Adrenal gland (tissue), 12 donors: ENCODE results near the gene SHLD2. TPM values are rescaled to one million over a fixed set of nuclear protein-coding genes. Genes with fewer than 3 reads are reported as not detected.

Source experiments
- DNase-seq, 7 donors: peaks; one replicate each; pipeline ENCODE4 v3.0.0-alpha.2; 2019 to 2020
- H3K27ac ChIP-seq, 5 donors: fragments of 200-600 bp; sonication (generic) in 4 of 5; 1 replicate in 3 of 5; 2 replicates in 2 of 5; pipeline versions ENCODE4 v1.5.1 to v1.8.0; 2016 to 2020; ENCODE audit warnings: mild to moderate bottlenecking in 1 of 5
- H3K27me3 ChIP-seq: fragments of 200-600 bp; 2 replicates; pipeline ENCODE4 v1.8.0; 2021
- H3K36me3 ChIP-seq, 2 donors: fragments of 200-600 bp; replicated peaks in 1 of 2; 1 replicate in 1 of 2; 2 replicates in 1 of 2; pipeline versions ENCODE4 v1.5.1 to v1.8.0; 2018 to 2022
- H3K4me1 ChIP-seq, 2 donors: fragments of 200-600 bp; replicated peaks in 1 of 2; 1 replicate in 1 of 2; 2 replicates in 1 of 2; pipeline versions ENCODE4 v1.5.1 to v1.8.0; 2018 to 2021
- H3K4me3 ChIP-seq, 4 donors: fragments of 200-600 bp; sonication (generic) in 3 of 4; one replicate each; pipeline ENCODE4 v1.5.1; 2016 to 2018
- H3K9me3 ChIP-seq, 3 donors: fragments of 200-600 bp; sonication (generic) in 1 of 3; replicated peaks in 1 of 3; 1 replicate in 2 of 3; 2 replicates in 1 of 3; pipeline versions ENCODE4 v1.5.1 to v1.8.0; 2016 to 2021
- CTCF ChIP-seq, 6 experiments: fragments of 450-650 bp in 4 of 6; fragments of 200-600 bp in 2 of 6; sonication (generic) in 1 of 6; IDR thresholded peaks; 1 replicate in 5 of 6; 2 replicates in 1 of 6; pipeline versions ENCODE4 v1.5.1 to v1.8.0; 2016 to 2021; ENCODE audit warnings: antibody characterized with exemption in 6 of 6, mild to moderate bottlenecking in 2 of 6, moderate library complexity in 1 of 6
- POLR2A ChIP-seq, 2 donors: fragments of 450-650 bp; IDR thresholded peaks; one replicate each; pipeline ENCODE4 v1.6.1; 2017; ENCODE audit warnings: antibody characterized with exemption in 2 of 2, mild to moderate bottlenecking in 2 of 2, moderate library complexity in 1 of 2
- WGBS, 4 donors: extraction: QIAGEN DNeasy Blood & Tissue Kit in 2 of 4; methylation state at CpG; one replicate each; pipeline versions ENCODE4 v1.1.5 to v1.1.7; 2013 to 2017; 5-methylcytosine and 5-hydroxymethylcytosine counted together
- intact Hi-C, 2 donors: fragments of 100-400 bp; cut with DNase I; formaldehyde crosslinking; loops; one replicate each; pipeline versions ENCODE4 v1.14.1 to v1.15.0; 2022 to 2023
- polyA plus RNA-seq, 3 donors: library from polyadenylated mRNA; stranded (reverse); fragments of 200-250 nt in 2 of 3; fragments of 350-450 nt in 1 of 3; fragmentation: Illumina TruSeq in 1 of 3; extraction: RNeasy Lipid Tissue Mini Kit (QIAGEN cat#74804) in 1 of 3; gene quantifications; one replicate each; pipeline ENCODE4 v1.2.3, GENCODE V29; 2013 to 2014
- total RNA-seq, 9 donors: library from RNA; depleted of rRNA in 4 of 9; stranded (reverse); fragments of >200 nt in 4 of 9; fragments of 120-200 nt in 1 of 9; fragmentation: NEBNext Ultra II Directional in 1 of 9; extraction: Animal tissue kit (Norgen Biotek cat#: 25700) in 1 of 9; gene quantifications; one replicate each; pipeline versions ENCODE4 v1.1.0 to v1.2.4, GENCODE V29; 2013 to 2023
- donor health status: healthy with polysubstance abuse.
- donor health status: Bipolar disorder and iron deficiency.
- donor health status: DM: yes; HTN: yes; CAD: no.
- donor health status: DM: no; HTN: no; CAD: no.
- donor health status: DM: no; HTN: no; CAD: no.
- donor health status: DM: yes; HTN: yes; CAD: no.

Gene SHLD2
- total and polyA plus RNA-seq, 12 donors, result 18.3 to 64.9 (median 36.6) TPM

- Histone ChIP-seq H3K4me1 (no peaks in the 10 kb centered on the region), H3K36me3 (peaks cover 0 to 84% of the 10 kb centered on the region in 2 donors), H3K4me3 (no peak overlapping the region), H3K27ac (no peak overlapping the region), H3K27me3 (no peaks in the 10 kb centered on the region), H3K9me3 (no peaks in the 10 kb centered on the region)
- 92 to 96% (median 94%) methylated on average over 6 of the region's 6 CpGs for WGBS, 4 donors
- intact Hi-C loops, result no loop called here
- DNase-seq, result no peak
- TF ChIP-seq CTCF (IDR thresholded peaks at IDR 0.05) (no peak), POLR2A (IDR thresholded peaks at IDR 0.05) (no peak)
Observed at GRCh38 chr10:87060280-87060928, 34.6 kb upstream of the SHLD2 start.

GRCh38 chr10:87064651-87065050 lies 30.4 kb upstream of the SHLD2 start:
- H3K27me3 ChIP-seq, result no peaks in the 10 kb centered on the region
- intact Hi-C loops, result no loop called here
- no peaks in the 10 kb centered on the region for H3K9me3 ChIP-seq
- H3K36me3 ChIP-seq, result peaks cover 0 to 90% of the 10 kb centered on the region in 2 donors
- no peak overlapping the region for H3K4me3 ChIP-seq
- TF ChIP-seq POLR2A (IDR thresholded peaks at IDR 0.05) (no peak), CTCF (IDR thresholded peaks at IDR 0.05) (no peak)
- H3K4me1 ChIP-seq, result no peaks in the 10 kb centered on the region
- no peak for DNase-seq
- no peak overlapping the region for H3K27ac ChIP-seq
- WGBS, 4 donors, result 75 to 87% (median 83%) methylated on average over 5 of the region's 5 CpGs

GRCh38 chr10:87066178-87066577 lies 28.8 kb upstream of the SHLD2 start:
- peaks cover 0 to 84% of the 10 kb centered on the region in 2 donors for H3K36me3 ChIP-seq
- intact Hi-C loops, result no loop called here
- no peaks in the 10 kb centered on the region for H3K27me3 ChIP-seq
- no peaks in the 10 kb centered on the region for H3K4me1 ChIP-seq
- no peaks in the 10 kb centered on the region for H3K9me3 ChIP-seq
- TF ChIP-seq POLR2A (IDR thresholded peaks at IDR 0.05), result no peak
- no peak for TF ChIP-seq CTCF (IDR thresholded peaks at IDR 0.05)
- DNase-seq, result no peak
- no peak overlapping the region for H3K27ac ChIP-seq
- no peak overlapping the region for H3K4me3 ChIP-seq
- WGBS, 4 donors, result 94 to 100% (median 98%) methylated on average over 2 of the region's 2 CpGs

- Histone ChIP-seq H3K4me1 (no peaks in the 10 kb centered on the region), H3K27me3 (no peaks in the 10 kb centered on the region), H3K27ac (no peak overlapping the region), H3K36me3 (peaks cover 0 to 78% of the 10 kb centered on the region in 2 donors), H3K4me3 (no peak overlapping the region), H3K9me3 (no peaks in the 10 kb centered on the region)
- no peak for DNase-seq
- TF ChIP-seq POLR2A (IDR thresholded peaks at IDR 0.05) (no peak), CTCF (IDR thresholded peaks at IDR 0.05) (no peak)
- intact Hi-C loops, result no loop called here
- 93 to 100% (median 100%) methylated on average over 1 of the region's 1 CpG for WGBS, 4 donors
Observed at GRCh38 chr10:87066865-87067264, 28.1 kb upstream of the SHLD2 start.
